ENCODE measurements around the gene CMIP. TPM values are rescaled to one million over a fixed set of nuclear protein-coding genes. Genes with fewer than 3 reads are reported as not detected.

The CMIP gene
- total RNA-seq, 3 donors from 2014 or later = 73.3 to 127 (median 79.8) TPM

- TF ChIP-seq, protein P1, sequence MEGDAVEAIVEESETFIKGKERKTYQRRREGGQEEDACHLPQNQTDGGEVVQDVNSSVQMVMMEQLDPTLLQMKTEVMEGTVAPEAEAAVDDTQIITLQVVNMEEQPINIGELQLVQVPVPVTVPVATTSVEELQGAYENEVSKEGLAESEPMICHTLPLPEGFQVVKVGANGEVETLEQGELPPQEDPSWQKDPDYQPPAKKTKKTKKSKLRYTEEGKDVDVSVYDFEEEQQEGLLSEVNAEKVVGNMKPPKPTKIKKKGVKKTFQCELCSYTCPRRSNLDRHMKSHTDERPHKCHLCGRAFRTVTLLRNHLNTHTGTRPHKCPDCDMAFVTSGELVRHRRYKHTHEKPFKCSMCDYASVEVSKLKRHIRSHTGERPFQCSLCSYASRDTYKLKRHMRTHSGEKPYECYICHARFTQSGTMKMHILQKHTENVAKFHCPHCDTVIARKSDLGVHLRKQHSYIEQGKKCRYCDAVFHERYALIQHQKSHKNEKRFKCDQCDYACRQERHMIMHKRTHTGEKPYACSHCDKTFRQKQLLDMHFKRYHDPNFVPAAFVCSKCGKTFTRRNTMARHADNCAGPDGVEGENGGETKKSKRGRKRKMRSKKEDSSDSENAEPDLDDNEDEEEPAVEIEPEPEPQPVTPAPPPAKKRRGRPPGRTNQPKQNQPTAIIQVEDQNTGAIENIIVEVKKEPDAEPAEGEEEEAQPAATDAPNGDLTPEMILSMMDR (IDR thresholded peaks at IDR 0.05) = no peak
- no peak for ATAC-seq
- Histone ChIP-seq H3K9me3 (no peaks in the 10 kb centered on the region), H3K4me1 (ENCODE audit: low read depth) (peaks cover 66% of the 10 kb centered on the region), H3K36me3 (ENCODE audit: low read depth) (no peaks in the 10 kb centered on the region), H3K4me3 (no peak overlapping the region)
- intact Hi-C loops (cut with DNase I, micrococcal nuclease) = no loop called here
- DNase-seq = no peak
These were observed 4.6 kb downstream of the CMIP start for GRCh38 chr16:81449241-81449640.

DNA sequence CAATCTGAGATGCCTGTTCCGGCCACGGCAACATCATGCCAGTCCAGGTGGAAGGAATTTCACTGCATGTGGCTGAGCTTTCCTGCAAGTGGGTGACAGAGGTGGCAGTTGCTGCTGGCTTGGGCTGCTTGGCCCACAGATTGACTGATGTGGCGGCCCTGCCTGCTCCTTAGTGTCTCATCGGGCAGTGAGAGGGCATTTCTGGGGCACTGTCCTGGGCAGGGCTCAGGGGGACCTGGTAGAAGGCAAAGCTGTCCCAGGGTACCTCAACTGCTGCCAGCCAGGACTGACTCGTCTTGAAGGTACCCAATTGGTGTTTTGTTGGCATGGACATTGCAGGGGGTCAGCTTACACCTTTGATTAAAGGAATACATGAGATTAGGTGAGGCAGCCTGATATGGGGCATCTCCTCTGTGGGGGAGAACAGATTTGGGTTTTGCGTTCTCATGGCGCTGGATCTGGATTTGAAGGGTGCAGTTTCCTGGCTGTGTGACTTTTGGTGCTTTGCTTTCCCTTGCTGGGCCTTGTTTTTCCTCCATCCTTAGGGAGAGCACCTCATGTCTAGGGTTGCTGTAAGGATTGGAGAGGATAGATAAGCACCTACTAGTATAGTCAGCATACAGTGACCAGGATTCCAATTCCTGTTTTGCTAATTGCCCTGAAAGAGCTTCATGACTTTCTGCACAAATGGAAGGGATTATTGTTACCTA lies 5.4 kb downstream of the CMIP start:
- H3K4me3 ChIP-seq = no peak overlapping the region
- ATAC-seq (no peak), DNase-seq (peak in 1 of 3 donors; percentile 43)
- H3K9me3 ChIP-seq = no peaks in the 10 kb centered on the region
- peaks cover 66% of the 10 kb centered on the region for H3K4me1 ChIP-seq (ENCODE audit: low read depth)
- no peaks in the 10 kb centered on the region for H3K36me3 ChIP-seq (ENCODE audit: low read depth)
- intact Hi-C loops (cut with DNase I, micrococcal nuclease) = no loop called here
- TF ChIP-seq, protein P1 (IDR thresholded peaks at IDR 0.05) = no peak

DNA sequence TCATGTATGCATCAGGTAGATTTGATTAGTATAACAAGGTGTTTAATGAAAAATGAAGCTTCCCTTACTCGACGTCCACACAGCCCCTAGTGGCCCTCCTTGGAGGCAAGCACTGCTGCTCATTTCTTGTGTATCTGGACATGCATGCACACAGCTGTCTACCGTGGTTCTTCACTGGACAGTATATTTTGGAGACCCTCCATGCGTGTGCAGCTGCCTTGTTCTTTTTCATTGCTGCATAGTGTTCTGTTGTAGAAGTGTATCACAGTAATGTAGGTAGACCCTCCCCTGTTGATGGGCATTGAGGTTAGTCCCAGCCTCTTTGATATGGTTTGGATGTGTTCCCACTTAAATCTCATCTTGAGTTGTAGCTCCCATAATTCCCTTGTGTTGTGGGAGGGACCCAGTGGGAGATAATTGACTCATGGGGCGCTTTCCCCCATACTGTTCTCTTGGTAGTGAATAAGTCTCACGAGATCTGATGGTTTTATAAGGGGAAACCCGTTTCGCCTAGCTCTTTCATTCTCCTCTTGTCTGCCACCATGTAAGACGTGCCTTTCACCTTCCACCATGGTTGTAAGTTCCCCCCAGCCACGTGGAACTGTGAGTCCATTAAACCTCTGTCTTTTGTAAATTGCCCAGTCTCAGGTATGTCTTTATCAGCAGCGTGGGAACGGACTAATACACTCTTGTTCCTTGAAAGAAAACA lies 6.3 kb downstream of the CMIP start:
- TF ChIP-seq, protein P1 (IDR thresholded peaks at IDR 0.05) = no peak
- peaks cover 69% of the 10 kb centered on the region for H3K4me1 ChIP-seq (ENCODE audit: low read depth)
- ATAC-seq (no peak), DNase-seq (no peak)
- intact Hi-C loops (cut with DNase I, micrococcal nuclease) = no loop called here
- no peak overlapping the region for H3K4me3 ChIP-seq
- no peaks in the 10 kb centered on the region for H3K9me3 ChIP-seq
- H3K36me3 ChIP-seq (ENCODE audit: low read depth) = no peaks in the 10 kb centered on the region

DNA sequence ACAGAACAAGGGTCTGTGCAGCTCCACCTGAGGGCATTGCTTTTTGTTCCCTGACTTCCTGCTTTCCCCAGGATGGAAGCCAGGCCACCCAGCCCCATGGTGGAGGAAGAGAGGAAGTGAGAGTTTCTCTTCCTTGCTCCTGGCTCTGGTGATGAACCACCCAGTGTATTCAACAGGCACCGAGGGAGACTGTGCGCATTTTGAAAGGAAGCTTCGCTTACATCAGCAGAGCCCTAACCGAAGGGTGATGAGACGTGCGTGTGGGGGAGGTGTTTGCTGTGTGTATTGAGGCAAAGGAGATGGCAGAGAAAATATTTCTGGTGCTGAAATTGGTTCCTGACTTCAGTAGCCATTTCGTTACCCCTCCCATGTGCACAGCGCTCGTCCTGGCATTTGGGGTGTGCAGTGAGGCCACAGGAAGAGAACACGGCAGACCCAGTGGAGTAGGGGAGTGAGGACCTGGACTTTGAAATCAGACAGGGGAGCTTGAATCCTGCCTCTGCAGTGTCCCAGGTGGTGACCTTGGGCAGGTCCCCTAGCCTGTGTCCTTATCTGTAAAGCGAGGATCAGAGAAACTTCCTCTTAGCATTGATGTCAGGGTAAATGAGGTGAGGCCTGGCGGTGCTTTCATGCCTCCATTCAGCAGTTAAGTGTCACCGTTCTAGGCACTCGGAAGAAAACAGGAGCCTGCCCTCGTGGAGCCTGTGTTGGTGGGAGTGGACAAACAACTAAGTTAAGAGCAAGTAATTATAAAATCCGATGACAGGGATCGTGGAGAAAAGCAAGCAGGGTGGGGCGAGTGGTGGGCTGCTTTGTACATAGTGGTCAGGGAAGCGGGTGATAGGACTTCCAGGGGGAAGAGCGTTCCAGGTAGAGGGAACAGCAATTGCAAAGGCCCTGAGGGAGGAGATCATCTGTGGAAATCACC lies 7.4 kb downstream of the CMIP start:
- no peaks in the 10 kb centered on the region for H3K36me3 ChIP-seq (ENCODE audit: low read depth)
- H3K4me3 ChIP-seq = no peak overlapping the region
- no peaks in the 10 kb centered on the region for H3K9me3 ChIP-seq
- peak; percentile 59 for ATAC-seq
- intact Hi-C loops (cut with DNase I, micrococcal nuclease) = no loop called here
- H3K4me1 ChIP-seq (ENCODE audit: low read depth) = peaks cover 77% of the 10 kb centered on the region
- peak; percentile 72 to 79 (median 77) for DNase-seq
- TF ChIP-seq, protein P1 (IDR thresholded peaks at IDR 0.05) = no peak

- H3K9me3 ChIP-seq = no peaks in the 10 kb centered on the region
- no peak overlapping the region for H3K4me3 ChIP-seq
- no peak for ATAC-seq
- intact Hi-C loops (cut with DNase I, micrococcal nuclease) = no loop called here
- H3K4me1 ChIP-seq (ENCODE audit: low read depth) = peaks cover 79% of the 10 kb centered on the region
- TF ChIP-seq, protein P1 (IDR thresholded peaks at IDR 0.05) = no peak
- DNase-seq = peak in 1 of 3 donors; percentile 42
- no peaks in the 10 kb centered on the region for H3K36me3 ChIP-seq (ENCODE audit: low read depth)
These were observed 8.6 kb downstream of the CMIP start for GRCh38 chr16:81453091-81453728.

Measured in mucosa of descending colon (tissue), 3 donors.